Right kidney (tissue), 1 donor: ENCODE data around the gene PPP1R37.
A peak's percentile ranks its signal among the peaks of the same experiment; 100 is the strongest.

Source experiments
- DNase-seq: peaks from one replicate; pipeline ENCODE4 v3.0.0-alpha.2; 2016

Gene PPP1R37

DNA sequence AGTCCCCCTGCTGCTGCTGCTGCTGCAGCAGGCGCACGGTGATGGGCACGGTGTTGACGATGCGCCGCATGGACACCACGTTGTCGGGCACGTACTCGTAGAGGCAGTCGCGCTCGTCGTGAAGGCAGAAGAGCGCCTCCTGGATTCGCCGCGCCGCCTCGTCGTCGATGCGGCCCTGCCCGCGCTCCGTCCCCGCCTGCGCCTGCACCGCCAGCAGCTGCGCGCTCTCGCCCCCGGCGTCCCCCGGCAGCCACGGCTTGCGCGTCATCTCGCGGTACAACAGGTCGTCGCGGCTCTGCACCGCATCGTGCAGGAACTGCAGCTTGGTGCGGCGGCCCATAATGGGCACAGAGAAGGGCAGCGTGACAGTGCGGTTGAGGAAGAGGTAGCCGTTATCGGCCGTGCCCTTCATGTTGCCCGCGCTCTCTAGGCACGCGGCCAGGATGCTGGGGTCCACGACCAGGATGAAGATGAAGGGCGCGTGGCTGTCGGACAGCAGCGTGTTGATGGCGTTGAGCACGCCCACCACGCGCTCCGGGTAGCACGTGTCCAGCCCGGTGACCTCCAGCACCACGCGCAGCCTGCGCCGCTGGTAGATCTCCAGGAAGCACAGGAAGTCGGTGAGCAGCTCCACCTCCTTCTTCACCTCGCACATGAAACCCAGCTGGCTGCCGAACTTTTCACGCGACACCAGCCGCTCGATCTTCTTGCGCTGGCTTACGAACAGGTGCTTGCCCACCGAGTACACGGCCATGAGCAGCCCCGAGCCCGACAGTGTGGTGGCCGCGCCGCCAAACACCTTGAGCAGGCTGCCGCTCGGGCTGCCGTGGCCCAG is 59.7 kb downstream of the PPP1R37 start:
- DNase-seq: peak; percentile 69

DNA sequence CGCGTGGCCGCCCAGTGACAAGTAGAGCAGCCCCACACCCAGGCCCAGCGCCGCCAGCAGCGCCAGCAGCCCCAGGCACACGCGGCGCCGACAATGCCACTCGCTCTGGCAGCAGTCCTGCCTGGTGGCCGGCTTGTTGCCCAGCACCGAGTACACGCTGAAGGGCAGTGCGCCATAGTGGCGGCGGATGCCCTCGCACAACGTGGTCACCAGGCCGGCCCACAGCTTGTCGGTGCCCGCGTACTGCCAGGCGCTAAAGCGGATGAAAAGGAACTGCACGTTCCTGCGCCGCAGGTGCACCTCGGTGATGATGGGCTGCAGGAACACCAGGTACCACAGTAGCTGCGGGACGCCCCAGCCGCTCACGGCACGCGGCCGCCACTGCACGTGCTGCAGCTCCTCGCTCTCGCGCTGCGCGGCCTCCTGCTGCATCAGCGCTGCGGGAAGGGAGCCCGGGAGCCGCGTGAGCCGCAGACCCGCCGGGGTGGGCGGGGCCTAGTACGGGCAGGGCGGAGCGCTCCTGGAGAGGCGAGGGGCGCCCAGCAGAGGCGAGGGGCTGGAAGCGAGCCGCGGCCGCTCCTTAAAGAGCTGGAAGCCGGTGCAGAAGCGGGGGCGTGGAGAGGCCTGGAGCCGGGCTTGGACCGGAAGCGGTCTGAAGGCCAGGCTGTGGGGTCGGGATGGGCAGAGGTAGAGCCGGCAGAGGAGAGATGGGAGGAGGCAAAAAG is 60.5 kb downstream of the PPP1R37 start:
- peak; percentile 76 for DNase-seq

DNA sequence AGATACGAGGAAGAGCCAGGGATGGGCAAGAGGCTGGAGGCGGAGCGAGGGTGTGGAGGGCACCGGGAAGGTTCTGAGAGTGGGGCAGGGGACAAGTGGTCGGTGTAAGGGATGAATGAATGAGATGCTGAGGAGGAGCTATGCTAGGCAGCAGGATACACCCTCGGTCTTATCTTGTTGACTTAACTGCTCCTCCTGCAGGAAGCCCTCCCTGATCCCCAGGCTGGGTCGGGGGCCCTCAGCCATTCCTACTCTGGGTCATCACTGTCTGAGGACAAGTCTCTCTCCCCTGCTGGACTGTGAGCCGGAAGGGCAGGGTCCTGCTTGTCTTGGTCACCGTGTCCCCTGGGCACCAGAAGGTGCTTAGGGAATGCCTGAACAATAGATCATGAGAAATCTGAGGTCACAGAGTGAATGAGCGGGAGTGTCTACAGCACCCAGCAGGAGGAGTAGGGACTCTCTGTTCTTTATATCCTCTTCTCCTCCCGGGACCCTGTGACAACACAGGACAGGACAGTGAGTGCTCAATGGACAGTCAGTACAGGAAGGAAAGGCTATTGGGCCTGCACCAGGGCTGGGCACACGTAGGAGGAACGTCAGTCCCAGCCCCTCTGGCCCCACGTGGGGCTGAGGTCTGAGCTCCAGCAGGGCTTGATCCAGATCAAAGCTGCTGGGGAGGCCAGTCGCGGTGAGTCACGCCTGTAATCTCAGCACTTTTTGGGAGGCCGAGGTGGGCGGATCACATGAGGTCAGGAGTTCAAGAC is 61.3 kb downstream of the PPP1R37 start:
- no peak for DNase-seq

DNA sequence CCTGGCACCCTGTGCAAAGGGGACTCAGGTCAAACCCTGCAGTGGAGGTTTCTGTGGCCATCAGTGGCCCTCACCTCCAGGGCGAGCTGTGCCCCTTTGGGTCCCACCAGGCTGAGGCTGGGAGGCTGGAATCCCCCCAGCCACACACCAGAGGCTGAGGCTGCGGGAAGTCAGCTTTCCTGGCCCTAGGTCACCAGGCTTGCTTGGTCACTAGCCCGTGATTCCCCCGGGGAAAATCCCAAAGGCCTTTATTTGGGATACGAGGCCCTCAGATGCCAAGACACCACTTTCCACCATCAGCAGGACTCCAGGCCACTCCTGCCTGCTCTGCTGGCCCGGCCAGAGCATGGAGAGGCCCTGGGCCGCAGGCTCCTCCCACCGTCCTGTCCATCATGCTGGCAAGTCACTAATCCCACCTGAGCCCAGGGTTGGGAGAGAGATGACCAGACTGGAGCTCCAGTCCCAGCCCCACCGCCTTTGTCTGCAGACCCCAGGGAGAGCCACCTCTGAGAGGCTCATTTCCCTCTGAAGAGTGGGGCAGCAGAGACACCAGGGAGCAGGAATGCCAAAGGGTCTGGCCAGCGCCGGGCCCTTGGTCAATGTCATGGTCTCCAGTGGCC is 63.1 kb downstream of the PPP1R37 start:
- no peak for DNase-seq

- DNase-seq: no peak
Observed at GRCh38 chr19:45156751-45157150, 63.8 kb downstream of the PPP1R37 start.

GRCh38 chr19:45158503-45159209 is 65.7 kb downstream of the PPP1R37 start:
- no peak for DNase-seq

DNA sequence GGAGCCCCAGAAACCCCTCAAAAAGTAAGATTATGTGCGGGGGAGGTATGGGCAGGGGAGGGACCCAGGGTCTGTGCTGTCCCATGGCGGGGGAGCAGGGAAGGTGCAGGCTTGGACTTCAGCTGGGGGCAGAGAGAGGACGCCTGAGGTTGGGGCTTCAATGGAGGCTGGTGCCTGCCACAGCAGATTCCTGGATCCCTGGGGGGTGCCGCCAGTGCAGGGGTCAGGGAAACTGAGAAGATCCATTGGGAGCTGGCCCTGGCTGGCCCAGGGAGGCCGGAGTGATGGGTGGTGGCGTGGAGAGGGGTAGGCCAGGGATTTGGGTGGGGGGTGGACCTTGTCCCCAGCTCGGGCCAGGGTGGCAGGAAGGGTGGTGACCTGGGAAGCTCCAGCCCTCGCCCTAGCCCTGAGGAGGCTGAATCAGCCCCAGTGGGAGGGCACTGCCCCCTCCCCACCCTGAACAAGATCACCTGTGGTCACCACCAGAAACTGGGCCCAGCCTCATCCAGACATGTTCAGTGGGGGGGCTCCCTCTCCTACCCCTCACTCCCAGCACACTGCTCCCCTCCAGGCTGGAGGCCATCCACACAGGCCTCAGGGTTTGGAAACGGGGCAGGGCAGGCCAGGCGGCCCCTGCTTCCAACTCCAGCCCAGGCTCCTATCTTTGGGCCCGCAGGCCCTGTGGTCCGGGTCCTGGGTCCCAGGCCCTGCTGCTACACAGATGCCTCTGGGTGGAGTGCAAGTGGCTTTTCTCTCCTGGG is 66.4 kb downstream of the PPP1R37 start:
- no peak for DNase-seq

GRCh38 chr19:45159971-45160324 is 67.0 kb downstream of the PPP1R37 start:
- DNase-seq: no peak

- peak; percentile 51 for DNase-seq
Observed at GRCh38 chr19:45160870-45161737, 68.1 kb downstream of the PPP1R37 start, which contains the start of gene NKPD1. NKPD1 (minus strand) TSS chr19:45160982; CDS start chr19:45160150, 832 bp downstream.

DNA sequence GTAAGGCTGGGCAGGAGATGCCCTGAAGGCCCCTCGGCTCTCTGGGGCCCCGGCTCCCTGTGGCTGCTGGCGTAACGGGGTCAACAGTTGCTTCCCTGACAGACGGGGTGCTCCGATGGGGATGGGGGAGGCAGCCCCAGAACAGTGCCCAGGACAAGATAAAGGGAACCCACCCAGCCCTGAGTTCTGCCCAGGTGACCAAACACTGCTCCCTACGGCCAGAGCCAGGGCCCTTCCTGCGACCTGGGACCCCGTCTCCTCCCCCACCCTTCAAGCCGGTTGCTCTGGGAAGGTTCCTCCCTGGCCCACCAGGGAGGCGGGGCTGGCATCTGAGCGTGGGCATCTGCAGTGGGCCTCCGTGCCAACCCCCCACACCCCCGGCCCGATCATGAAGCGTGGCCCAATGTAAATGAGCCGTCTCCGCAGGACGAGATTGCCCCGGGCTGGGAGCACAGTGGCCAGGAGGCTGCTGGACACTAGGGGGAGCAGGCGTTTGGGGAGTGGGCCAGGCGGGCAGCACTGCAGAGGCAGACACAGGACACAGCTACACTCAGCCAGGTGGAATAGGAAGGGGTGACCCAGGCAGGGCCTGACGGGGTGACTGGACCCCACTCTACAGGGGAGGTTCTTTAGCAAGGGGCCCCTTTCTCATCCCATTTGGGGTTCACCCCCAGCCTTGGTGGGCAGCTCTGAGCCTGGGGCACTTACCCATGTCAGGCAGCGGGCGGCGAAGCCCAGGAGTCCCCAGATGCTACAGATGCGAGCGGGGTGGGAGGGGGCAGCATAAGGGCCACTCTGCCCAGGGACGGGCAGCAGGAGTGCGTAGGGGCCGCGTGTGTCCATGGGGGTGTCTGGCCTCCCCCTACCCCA is 69.0 kb downstream of the PPP1R37 start:
- DNase-seq: peak; percentile 58

GRCh38 chr19:45162608-45163143 is 69.7 kb downstream of the PPP1R37 start:
- no peak for DNase-seq

GRCh38 chr19:45163156-45163555 is 70.2 kb downstream of the PPP1R37 start:
- DNase-seq: no peak

DNA sequence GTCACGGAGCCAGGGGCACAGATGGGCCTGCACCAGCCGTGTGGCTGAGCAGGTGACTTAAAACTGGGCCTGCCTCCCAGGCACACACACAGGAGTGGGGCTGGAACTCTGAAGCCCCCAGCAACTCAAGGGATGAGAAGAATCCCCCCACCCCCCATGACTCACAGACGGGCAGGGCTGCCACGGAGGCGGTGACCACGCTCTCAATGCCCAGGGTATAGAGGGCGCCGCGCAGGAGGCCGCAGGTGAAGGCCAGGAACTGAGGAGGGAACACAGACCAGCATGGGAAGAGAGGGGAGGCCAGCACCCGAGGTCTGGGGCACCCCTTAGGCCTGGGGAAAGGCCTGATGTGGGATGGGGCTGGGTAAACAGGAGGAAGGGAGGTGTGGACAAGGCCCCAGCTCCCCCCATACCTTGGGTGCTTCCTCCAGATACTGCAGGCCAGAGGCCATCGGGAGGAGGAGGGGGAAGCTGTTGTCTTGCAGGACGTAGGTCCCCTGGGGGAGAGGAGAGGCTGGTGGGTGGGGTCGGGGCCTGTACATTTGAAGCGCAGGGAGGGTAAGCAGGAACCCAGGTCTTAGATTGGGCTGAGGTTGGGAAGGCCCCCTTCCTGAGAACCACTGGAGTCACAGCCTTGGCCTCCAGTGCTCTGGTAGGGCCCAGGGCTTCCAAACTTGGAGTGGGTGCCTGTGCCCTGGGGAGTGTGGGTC is 70.9 kb downstream of the PPP1R37 start:
- no peak for DNase-seq

DNA sequence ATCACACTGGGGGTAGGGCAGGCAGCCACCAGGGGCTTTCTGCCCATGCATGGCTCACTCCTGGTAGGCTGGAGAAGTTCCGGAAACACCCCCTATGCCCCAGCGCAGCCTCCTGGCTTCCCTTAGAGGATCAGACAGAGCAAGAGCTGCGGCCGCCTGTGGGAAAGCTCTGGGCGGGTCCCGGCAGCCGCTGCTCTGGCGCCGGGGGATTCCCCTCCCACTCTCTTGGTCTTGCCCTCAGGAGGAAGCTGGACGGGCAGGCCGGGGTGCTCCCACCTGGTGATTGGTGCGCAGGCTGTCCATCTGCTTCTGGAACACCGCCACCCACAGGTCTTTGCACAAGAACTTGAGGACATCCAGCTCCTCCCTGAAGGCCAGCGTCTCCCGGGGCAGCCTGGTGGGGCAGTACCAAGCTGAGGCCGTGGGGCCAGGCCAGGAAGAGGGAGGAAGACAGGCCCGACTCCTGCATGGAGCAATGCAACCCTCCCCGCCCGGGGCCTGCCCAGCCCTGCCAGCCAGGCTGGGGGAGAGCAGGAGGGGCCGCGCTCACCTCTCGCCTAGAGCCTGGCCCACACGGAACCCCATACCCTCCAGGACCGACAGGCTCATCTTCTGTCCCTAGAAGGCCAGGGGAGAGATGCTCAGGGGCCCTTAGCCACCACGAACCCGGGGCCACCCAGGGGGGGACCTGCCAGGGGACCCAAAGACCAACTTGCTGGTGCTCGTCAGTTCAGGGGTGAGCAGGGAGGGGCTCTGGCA is 71.8 kb downstream of the PPP1R37 start:
- peak; percentile 41 for DNase-seq

- no peak for DNase-seq
Observed at GRCh38 chr19:45166723-45167252, 73.8 kb downstream of the PPP1R37 start.

DNA sequence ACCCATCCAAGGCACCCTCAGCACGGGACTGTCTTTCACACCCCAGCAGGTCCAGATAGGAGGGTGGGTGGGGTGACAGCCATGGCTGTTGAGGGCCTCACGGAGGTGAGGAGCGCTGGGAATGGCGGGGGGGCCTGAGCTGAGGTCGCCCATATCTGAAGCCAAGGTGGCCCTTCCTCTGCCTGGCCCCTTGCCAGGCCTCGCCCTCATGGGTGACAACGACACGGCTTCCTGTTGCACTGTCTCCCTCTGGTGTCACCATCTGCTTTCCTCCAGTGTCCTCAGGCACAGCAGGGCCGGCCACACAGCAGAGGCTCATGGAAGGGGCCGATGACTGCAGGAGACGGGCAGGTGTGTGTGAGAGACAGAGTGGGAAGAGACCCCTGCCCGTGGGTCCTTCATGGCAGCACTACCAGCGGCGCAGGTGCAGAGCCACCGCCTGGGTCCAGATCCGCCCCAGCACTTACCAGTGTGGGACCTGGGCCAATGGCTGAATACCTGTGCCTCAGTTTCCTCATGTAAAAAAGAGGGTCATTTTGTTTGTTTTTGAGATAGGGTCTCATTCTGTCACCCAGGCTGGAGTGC is 75.9 kb downstream of the PPP1R37 start:
- DNase-seq: no peak

- DNase-seq: no peak
Observed at GRCh38 chr19:45169602-45170001, 76.6 kb downstream of the PPP1R37 start.
